Coronary artery (tissue), 2 donors: ENCODE measurements around the gene GPS2.
A peak's percentile ranks its signal among the peaks of the same experiment; 100 is the strongest.

Experiments used
- DNase-seq: peaks from one replicate; pipeline ENCODE4 v3.0.0-alpha.2; 2017; ENCODE audit warnings: low spot score
- H3K27ac ChIP-seq, 2 donors: fragments of 200-600 bp; sonication (generic); one replicate each; pipeline ENCODE4 v1.5.1; 2016 to 2019
- H3K4me3 ChIP-seq: fragments of 200-600 bp; sonication (generic); 2 replicates; pipeline ENCODE4 v1.5.1; 2016; ENCODE audit warnings: mild to moderate bottlenecking, moderate library complexity
- TF ChIP-seq, protein P1 (sequence below): fragments of 200-600 bp; sonication (generic); IDR thresholded peaks from one replicate; pipeline ENCODE4 v1.5.1; 2019; ENCODE audit warnings: antibody characterized with exemption

GPS2 gene

GRCh38 chr17:7315570-7316235 is 543 bp upstream of the GPS2 start:
- TF ChIP-seq, protein P1, sequence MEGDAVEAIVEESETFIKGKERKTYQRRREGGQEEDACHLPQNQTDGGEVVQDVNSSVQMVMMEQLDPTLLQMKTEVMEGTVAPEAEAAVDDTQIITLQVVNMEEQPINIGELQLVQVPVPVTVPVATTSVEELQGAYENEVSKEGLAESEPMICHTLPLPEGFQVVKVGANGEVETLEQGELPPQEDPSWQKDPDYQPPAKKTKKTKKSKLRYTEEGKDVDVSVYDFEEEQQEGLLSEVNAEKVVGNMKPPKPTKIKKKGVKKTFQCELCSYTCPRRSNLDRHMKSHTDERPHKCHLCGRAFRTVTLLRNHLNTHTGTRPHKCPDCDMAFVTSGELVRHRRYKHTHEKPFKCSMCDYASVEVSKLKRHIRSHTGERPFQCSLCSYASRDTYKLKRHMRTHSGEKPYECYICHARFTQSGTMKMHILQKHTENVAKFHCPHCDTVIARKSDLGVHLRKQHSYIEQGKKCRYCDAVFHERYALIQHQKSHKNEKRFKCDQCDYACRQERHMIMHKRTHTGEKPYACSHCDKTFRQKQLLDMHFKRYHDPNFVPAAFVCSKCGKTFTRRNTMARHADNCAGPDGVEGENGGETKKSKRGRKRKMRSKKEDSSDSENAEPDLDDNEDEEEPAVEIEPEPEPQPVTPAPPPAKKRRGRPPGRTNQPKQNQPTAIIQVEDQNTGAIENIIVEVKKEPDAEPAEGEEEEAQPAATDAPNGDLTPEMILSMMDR, result no peak
- DNase-seq, result peak; percentile 73
- Histone ChIP-seq H3K4me3 (peak overlapping the region; percentile 81), H3K27ac (peak overlapping the region; percentile 95 to 97)

- TF ChIP-seq, protein P1, result no peak
- Histone ChIP-seq H3K27ac (peak overlapping the region; percentile 95 to 97), H3K4me3 (peak overlapping the region; percentile 81)
- DNase-seq, result no peak
Measured at GRCh38 chr17:7313890-7314718, 1.1 kb downstream of the GPS2 start.

DNA sequence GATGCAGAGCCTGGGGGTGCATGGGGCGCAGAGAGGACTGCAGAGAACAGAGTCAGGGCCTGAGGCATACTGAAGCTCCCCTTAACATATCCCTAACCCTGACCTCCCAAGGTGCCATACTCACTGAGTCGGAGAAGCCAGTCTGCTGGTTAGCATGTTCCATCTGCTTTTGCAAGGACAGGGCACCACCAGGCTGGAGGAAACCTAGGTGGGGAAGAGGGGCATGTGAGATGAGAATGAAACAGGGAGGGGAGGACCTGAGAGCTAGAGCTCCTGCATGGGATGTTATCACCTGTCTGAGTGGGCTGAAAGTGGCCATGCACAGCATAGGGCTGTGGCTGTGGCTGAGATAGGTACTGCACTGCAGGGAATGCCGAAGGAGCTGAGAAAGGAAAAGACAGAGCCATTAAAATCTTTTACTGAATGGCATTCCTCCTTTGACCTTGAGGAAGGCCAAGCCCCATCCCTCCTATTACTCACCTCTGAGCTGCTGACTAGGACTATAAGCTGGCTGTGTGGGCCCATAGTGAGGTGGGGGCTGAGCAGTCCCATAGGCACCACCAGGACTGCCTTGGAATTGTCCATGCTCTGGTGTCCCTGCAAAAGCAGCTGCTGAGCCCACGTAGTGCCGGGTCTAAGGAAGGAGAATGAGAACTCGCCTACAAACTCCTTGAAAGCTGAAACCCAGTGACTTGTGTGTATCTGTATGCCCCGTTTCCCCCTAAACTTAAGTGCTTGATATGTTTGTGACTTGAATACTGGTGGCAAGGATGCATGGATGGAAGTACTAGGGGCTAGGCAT is 1.9 kb downstream of the GPS2 start:
- peak overlapping the region in 1 of 2 donors; percentile 21 for H3K27ac ChIP-seq
- no peak overlapping the region for H3K4me3 ChIP-seq
- TF ChIP-seq, protein P1, result no peak
- DNase-seq, result no peak

- TF ChIP-seq, protein P1, result no peak
- Histone ChIP-seq H3K4me3 (no peak overlapping the region), H3K27ac (peak overlapping the region in 1 of 2 donors; percentile 21)
- DNase-seq, result no peak
Measured at GRCh38 chr17:7312432-7313087, 2.6 kb downstream of the GPS2 start.

DNA sequence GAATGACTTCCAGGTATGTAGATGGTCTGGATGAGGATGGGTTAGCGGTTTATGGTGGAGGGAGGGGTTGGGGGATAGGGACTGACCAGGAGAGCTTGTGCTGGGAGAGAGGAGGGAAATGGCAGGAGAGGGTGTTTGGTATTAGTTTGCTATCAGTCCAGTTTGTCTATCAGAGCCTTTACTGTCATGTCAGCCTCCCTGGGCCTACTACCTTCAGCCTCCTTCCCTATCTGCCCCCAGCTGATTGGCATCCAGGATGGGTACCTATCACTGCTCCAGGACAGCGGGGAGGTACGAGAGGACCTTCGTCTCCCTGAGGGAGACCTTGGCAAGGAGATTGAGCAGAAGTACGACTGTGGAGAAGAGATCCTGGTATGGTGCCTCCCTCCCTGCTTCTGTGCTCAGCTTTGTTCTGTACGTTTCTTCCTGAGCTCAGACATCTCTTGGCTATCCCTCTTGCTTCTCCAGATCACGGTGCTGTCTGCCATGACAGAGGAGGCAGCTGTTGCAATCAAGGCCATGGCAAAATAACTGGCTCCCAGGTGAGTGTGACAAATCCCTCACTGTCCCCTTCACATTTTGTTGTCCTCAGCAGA is 4.0 kb downstream of the GPS2 start:
- no peak for DNase-seq
- TF ChIP-seq, protein P1, result no peak
- Histone ChIP-seq H3K4me3 (no peak overlapping the region), H3K27ac (peak overlapping the region in 1 of 2 donors; percentile 42)

- peak overlapping the region in 1 of 2 donors; percentile 99 for H3K27ac ChIP-seq
- no peak for DNase-seq
- peak overlapping the region; percentile 92 for H3K4me3 ChIP-seq
- TF ChIP-seq, protein P1, result no peak
Measured at GRCh38 chr17:7309628-7310027, 5.5 kb downstream of the GPS2 start.
